ENCODE data around the gene ADISSP. TPM values are rescaled to one million over a fixed set of nuclear protein-coding genes. Genes with fewer than 3 reads are reported as not detected.

The ADISSP gene
- total RNA-seq, 4 donors from 2014 or later, result 3.0 to 19.9 (median 16.3) TPM

DNA sequence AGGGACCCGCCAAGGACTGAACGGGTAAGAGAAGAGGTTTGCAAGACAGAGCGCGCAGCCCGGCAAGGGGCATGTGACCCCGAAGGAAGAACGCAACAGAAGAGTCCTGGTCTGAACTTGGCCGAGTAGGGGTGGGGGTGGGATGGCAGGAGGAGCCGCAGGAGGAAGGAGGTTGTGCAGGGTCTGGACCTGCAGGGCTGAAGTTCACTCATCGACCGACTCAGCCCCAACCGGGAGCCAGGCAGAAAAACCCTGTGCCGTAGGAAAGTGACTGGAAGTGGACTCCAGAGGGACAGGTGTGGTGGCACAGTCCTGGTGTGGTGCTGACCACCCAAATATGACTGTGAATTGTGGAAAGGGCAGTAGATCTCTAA is 15.2 kb downstream of the ADISSP start:
- peak overlapping the region in 1 of 4 donors; percentile 34 for H3K27ac ChIP-seq
- H3K9me3 ChIP-seq, result no peaks in the 10 kb centered on the region
- no peak for DNase-seq
- in situ Hi-C loops (cut with MboI; ENCODE audit: low pct_ligation_motif_present in 1 of 4, low pct_unique_long_range_greater_than_20kb in 1 of 4, low sequenced_read_pairs in 3 of 4), result no loop called here
- WGBS, 2 donors (ENCODE audit: low coverage in 1 of 2), result 37% methylated on average over 13 of the region's 13 CpGs; no CpG with 5 or more reads in 1 of the 2 donors
- H3K4me3 ChIP-seq, result peak overlapping the region in 3 of 4 donors; percentile 12 to 47 (median 36)
- intact Hi-C loops (cut with DNase I; ENCODE audit: low total_unique reads), result no loop called here
- no peak for TF ChIP-seq POLR2AphosphoS5 (IDR thresholded peaks at IDR 0.05)
- TF ChIP-seq, protein P1, sequence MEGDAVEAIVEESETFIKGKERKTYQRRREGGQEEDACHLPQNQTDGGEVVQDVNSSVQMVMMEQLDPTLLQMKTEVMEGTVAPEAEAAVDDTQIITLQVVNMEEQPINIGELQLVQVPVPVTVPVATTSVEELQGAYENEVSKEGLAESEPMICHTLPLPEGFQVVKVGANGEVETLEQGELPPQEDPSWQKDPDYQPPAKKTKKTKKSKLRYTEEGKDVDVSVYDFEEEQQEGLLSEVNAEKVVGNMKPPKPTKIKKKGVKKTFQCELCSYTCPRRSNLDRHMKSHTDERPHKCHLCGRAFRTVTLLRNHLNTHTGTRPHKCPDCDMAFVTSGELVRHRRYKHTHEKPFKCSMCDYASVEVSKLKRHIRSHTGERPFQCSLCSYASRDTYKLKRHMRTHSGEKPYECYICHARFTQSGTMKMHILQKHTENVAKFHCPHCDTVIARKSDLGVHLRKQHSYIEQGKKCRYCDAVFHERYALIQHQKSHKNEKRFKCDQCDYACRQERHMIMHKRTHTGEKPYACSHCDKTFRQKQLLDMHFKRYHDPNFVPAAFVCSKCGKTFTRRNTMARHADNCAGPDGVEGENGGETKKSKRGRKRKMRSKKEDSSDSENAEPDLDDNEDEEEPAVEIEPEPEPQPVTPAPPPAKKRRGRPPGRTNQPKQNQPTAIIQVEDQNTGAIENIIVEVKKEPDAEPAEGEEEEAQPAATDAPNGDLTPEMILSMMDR (IDR thresholded peaks at IDR 0.05), result no peak
- TF ChIP-seq POLR2A (IDR thresholded peaks at IDR 0.05), result no peak
- no peak for TF ChIP-seq EP300 (IDR thresholded peaks at IDR 0.05; ENCODE audit: low read depth)
- H3K27me3 ChIP-seq, result peaks cover 16% of the 10 kb centered on the region
- peaks cover 2 to 20% (median 10%) of the 10 kb centered on the region in 4 donors for H3K4me1 ChIP-seq
- H3K36me3 ChIP-seq, result no peaks in the 10 kb centered on the region

DNA sequence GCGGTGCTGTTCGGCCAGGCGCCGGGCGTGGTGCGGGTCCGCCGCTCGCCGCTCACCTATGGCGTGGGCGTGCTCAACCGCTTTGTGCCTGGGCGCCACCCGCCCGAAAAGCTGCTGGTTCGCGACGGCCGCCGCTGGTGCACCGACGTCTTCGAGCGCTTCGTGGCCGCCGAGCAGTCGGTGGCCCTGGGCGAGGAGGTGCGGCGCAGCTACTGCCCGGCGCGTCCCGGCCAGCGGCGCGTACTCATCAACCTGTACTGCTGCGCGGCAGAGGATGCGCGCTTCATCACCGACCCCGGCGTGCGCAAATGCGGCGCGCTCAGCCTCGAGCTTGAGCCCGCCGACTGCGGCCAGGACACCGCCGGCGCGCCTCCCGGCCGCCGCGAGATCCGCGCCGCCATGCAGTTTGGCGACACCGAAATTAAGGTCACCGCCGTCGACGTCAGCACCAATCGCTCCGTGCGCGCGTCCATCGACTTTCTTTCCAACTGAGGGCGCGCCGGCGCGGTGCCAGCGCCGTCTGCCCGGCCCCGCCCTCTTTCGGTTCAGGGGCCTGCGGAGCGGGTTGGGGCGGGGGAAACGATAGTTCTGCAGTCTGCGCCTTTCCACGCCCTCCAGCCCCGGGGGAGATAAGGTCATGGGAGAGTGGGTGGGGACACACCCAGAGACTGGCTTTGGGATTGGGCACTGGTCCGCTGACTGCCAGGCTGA is 15.7 kb downstream of the ADISSP start:
- 45% methylated on average over 95 of the region's 95 CpGs; no CpG with 5 or more reads in 1 of the 2 donors for WGBS, 2 donors (ENCODE audit: low coverage in 1 of 2)
- Histone ChIP-seq H3K9me3 (no peaks in the 10 kb centered on the region), H3K27ac (peak overlapping the region in 1 of 4 donors; percentile 7), H3K27me3 (peaks cover 16% of the 10 kb centered on the region), H3K36me3 (no peaks in the 10 kb centered on the region), H3K4me1 (peaks cover 2 to 20% (median 10%) of the 10 kb centered on the region in 4 donors), H3K4me3 (peak overlapping the region in 3 of 4 donors; percentile 12 to 47 (median 36))
- in situ Hi-C loops (cut with MboI; ENCODE audit: low pct_ligation_motif_present in 1 of 4, low pct_unique_long_range_greater_than_20kb in 1 of 4, low sequenced_read_pairs in 3 of 4) (no loop called here), intact Hi-C loops (cut with DNase I; ENCODE audit: low total_unique reads) (no loop called here)
- peak; percentile 68 for DNase-seq
- TF ChIP-seq EP300 (IDR thresholded peaks at IDR 0.05; ENCODE audit: low read depth) (no peak), POLR2AphosphoS5 (IDR thresholded peaks at IDR 0.05) (no peak), POLR2A (IDR thresholded peaks at IDR 0.05) (no peak)
- TF ChIP-seq, protein P1 (IDR thresholded peaks at IDR 0.05), result no peak

- H3K4me3 ChIP-seq, result peak overlapping the region in 2 of 4 donors; percentile 36 to 47
Observed at GRCh38 chr20:3751305-3751674, 16.3 kb downstream of the ADISSP start.

More at GRCh38 chr20:3751305-3751674, 16.3 kb downstream of the ADISSP start:
- H3K4me1 ChIP-seq, result peaks cover 2 to 20% (median 10%) of the 10 kb centered on the region in 4 donors
- DNase-seq, result no peak
- H3K27ac ChIP-seq, result no peak overlapping the region
- 61 to 71% methylated on average over 4 to 31 of the region's 31 CpGs for WGBS, 2 donors (ENCODE audit: low coverage in 1 of 2)
- intact Hi-C loops (cut with DNase I; ENCODE audit: low total_unique reads), result no loop called here
- H3K9me3 ChIP-seq, result no peaks in the 10 kb centered on the region
- TF ChIP-seq POLR2AphosphoS5 (IDR thresholded peaks at IDR 0.05) (no peak), EP300 (IDR thresholded peaks at IDR 0.05; ENCODE audit: low read depth) (no peak), POLR2A (IDR thresholded peaks at IDR 0.05) (no peak)
- TF ChIP-seq, protein P1 (IDR thresholded peaks at IDR 0.05), result no peak
- H3K27me3 ChIP-seq, result peaks cover 16% of the 10 kb centered on the region
- in situ Hi-C loops (cut with MboI; ENCODE audit: low pct_ligation_motif_present in 1 of 4, low pct_unique_long_range_greater_than_20kb in 1 of 4, low sequenced_read_pairs in 3 of 4), result no loop called here
- no peaks in the 10 kb centered on the region for H3K36me3 ChIP-seq
